ENCODE measurements around the gene CAT. TPM values are rescaled to one million over a fixed set of nuclear protein-coding genes. Genes with fewer than 3 reads are reported as not detected.

CAT gene
- total and polyA plus RNA-seq, 4 donors, result 91.8 to 319 (median 106) TPM

DNA sequence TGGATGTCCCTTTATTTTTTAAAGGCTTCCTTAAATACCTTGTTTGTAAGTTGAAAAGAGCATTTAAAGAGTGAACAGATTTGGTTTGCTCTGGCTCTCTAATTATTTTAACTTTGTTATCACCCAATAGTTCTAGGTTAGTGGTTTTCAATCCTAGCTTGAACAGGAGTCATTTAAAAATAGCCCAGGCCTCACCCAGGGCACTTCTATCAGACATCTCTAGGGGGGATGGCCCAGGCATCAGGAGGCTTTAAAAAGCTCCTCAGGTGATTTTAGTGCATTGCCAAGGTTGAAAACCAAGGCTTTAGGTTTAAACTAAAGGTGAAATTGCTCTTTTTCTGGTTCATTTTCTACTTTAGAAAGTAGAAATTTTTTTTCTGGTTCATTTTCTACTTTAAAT is 8.3 kb downstream of the CAT start:
- Histone ChIP-seq H3K27me3 (ENCODE audit: control insufficient read depth in 3 of 3, insufficient read depth in 3 of 3, low read length in 2 of 3) (no peaks in the 10 kb centered on the region), H3K9me3 (ENCODE audit: control insufficient read depth in 4 of 4, insufficient read depth in 3 of 4, low read length in 3 of 4) (peaks cover 0 to 2% (median 0%) of the 10 kb centered on the region in 4 donors), H3K9ac (ENCODE audit: insufficient read depth in 1 of 2, low read length in 2 of 2) (no peak overlapping the region), H3K36me3 (ENCODE audit: control insufficient read depth in 4 of 4, insufficient read depth in 4 of 4, low read length in 4 of 4) (peaks cover 8 to 20% (median 13%) of the 10 kb centered on the region in 4 donors), H3K27ac (ENCODE audit: low read depth in 1 of 2, low read length in 1 of 2) (no peak overlapping the region), H3K4me1 (ENCODE audit: control insufficient read depth in 5 of 5, insufficient read depth in 5 of 5, low read length in 5 of 5) (peaks cover 0 to 30% (median 6%) of the 10 kb centered on the region in 5 donors), H3K4me3 (no peak overlapping the region)
- DNase-seq (no peak), ATAC-seq (ENCODE audit: insufficient read depth, low FRiP score) (no peak)
- TF ChIP-seq CTCF (IDR thresholded peaks at IDR 0.05; ENCODE audit: control extremely low read depth, extremely low read depth), result no peak

GRCh38 chr11:34448223-34448994 is 9.7 kb downstream of the CAT start:
- Histone ChIP-seq H3K27me3 (ENCODE audit: control insufficient read depth in 3 of 3, insufficient read depth in 3 of 3, low read length in 2 of 3) (no peaks in the 10 kb centered on the region), H3K27ac (ENCODE audit: low read depth in 1 of 2, low read length in 1 of 2) (no peak overlapping the region), H3K9me3 (ENCODE audit: control insufficient read depth in 4 of 4, insufficient read depth in 3 of 4, low read length in 3 of 4) (no peaks in the 10 kb centered on the region), H3K9ac (ENCODE audit: insufficient read depth in 1 of 2, low read length in 2 of 2) (no peak overlapping the region), H3K4me1 (ENCODE audit: control insufficient read depth in 5 of 5, insufficient read depth in 5 of 5, low read length in 5 of 5) (peaks cover 0 to 30% (median 5%) of the 10 kb centered on the region in 5 donors), H3K4me3 (no peak overlapping the region), H3K36me3 (ENCODE audit: control insufficient read depth in 4 of 4, insufficient read depth in 4 of 4, low read length in 4 of 4) (peaks cover 11 to 28% (median 16%) of the 10 kb centered on the region in 4 donors)
- no peak for DNase-seq
- no peak for TF ChIP-seq CTCF (IDR thresholded peaks at IDR 0.05; ENCODE audit: control extremely low read depth, extremely low read depth)
- ATAC-seq (ENCODE audit: insufficient read depth, low FRiP score), result no peak
- WGBS, 2 donors, result 58 to 80% methylated on average over 11 of the region's 11 CpGs

DNA sequence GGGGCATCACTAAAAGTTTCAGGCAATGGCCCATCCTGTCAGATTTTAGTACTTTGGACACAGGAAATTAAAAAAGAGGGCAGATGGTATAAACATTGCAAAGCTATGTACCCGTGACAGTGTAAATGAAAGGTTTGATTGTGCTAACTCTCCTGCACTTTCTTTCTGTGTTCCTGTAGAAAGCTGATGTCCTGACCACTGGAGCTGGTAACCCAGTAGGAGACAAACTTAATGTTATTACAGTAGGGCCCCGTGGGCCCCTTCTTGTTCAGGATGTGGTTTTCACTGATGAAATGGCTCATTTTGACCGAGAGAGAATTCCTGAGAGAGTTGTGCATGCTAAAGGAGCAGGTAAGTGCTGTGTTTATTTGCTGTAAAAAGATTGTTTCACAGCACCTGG is 10.3 kb downstream of the CAT start:
- DNase-seq, result no peak
- no peak overlapping the region for H3K27ac ChIP-seq (ENCODE audit: low read depth in 1 of 2, low read length in 1 of 2)
- WGBS, 2 donors, result 21 to 30% methylated on average over 3 of the region's 3 CpGs
- no peak overlapping the region for H3K9ac ChIP-seq (ENCODE audit: insufficient read depth in 1 of 2, low read length in 2 of 2)
- H3K4me1 ChIP-seq (ENCODE audit: control insufficient read depth in 5 of 5, insufficient read depth in 5 of 5, low read length in 5 of 5), result peaks cover 0 to 28% (median 5%) of the 10 kb centered on the region in 5 donors
- ATAC-seq (ENCODE audit: insufficient read depth, low FRiP score), result no peak
- H3K9me3 ChIP-seq (ENCODE audit: control insufficient read depth in 4 of 4, insufficient read depth in 3 of 4, low read length in 3 of 4), result no peaks in the 10 kb centered on the region
- peaks cover 14 to 32% (median 21%) of the 10 kb centered on the region in 4 donors for H3K36me3 ChIP-seq (ENCODE audit: control insufficient read depth in 4 of 4, insufficient read depth in 4 of 4, low read length in 4 of 4)
- H3K27me3 ChIP-seq (ENCODE audit: control insufficient read depth in 3 of 3, insufficient read depth in 3 of 3, low read length in 2 of 3), result no peaks in the 10 kb centered on the region
- no peak for TF ChIP-seq CTCF (IDR thresholded peaks at IDR 0.05; ENCODE audit: control extremely low read depth, extremely low read depth)
- H3K4me3 ChIP-seq, result no peak overlapping the region

Measured in lung (tissue), 12 donors.